GM21576 (cell line): ENCODE results near the gene ZC3H14.
"Not testable (repeated sequence)": the region's sequence is repeated elsewhere in the genome, so short reads cannot be mapped to it uniquely, and the experiment has no call there.

Experiments used
- ATAC-seq: cut with Tn5 transposase; IDR thresholded peaks from one replicate; pipeline ENCODE4 v1.9.1; 2021; ENCODE audit warnings: mild to moderate bottlenecking, moderate library complexity; ENCODE audit not compliant: unreplicated experiment

Gene ZC3H14

GRCh38 chr14:88562831-88563686 is at the start of gene ZC3H14:
ZC3H14 (plus strand) TSS chr14:88563037; CDS start chr14:88563134, 97 bp downstream.
- ATAC-seq: peak; percentile 95

GRCh38 chr14:88515499-88516221 is 47.2 kb upstream of the ZC3H14 start:
- no peak for ATAC-seq

GRCh38 chr14:88516861-88517357 is 45.9 kb upstream of the ZC3H14 start:
- ATAC-seq: no peak

GRCh38 chr14:88518592-88519512 is 44.0 kb upstream of the ZC3H14 start:
- no peak for ATAC-seq

GRCh38 chr14:88519907-88520306 is 42.9 kb upstream of the ZC3H14 start:
- ATAC-seq: no peak

- ATAC-seq: no peak
Measured at GRCh38 chr14:88521818-88522217, 41.0 kb upstream of the ZC3H14 start.

- ATAC-seq: no peak
Measured at GRCh38 chr14:88522393-88522792, 40.4 kb upstream of the ZC3H14 start.

- not testable (repeated sequence) for ATAC-seq
Measured at GRCh38 chr14:88529889-88530288, 32.9 kb upstream of the ZC3H14 start.

- no peak for ATAC-seq
Measured at GRCh38 chr14:88533064-88533602, 29.7 kb upstream of the ZC3H14 start.

GRCh38 chr14:88535149-88535548 is 27.7 kb upstream of the ZC3H14 start:
- ATAC-seq: no peak

GRCh38 chr14:88535813-88536212 is 27.0 kb upstream of the ZC3H14 start:
- no peak for ATAC-seq

- no peak for ATAC-seq
Measured at GRCh38 chr14:88541324-88541723, 21.5 kb upstream of the ZC3H14 start.

GRCh38 chr14:88542857-88543795 is 19.7 kb upstream of the ZC3H14 start:
- ATAC-seq: no peak

- ATAC-seq: no peak
Measured at GRCh38 chr14:88545256-88545655, 17.6 kb upstream of the ZC3H14 start.

GRCh38 chr14:88546621-88547385 is 16.0 kb upstream of the ZC3H14 start:
- no peak for ATAC-seq

GRCh38 chr14:88547386-88547780 is 15.5 kb upstream of the ZC3H14 start:
- ATAC-seq: no peak

- ATAC-seq: no peak
Measured at GRCh38 chr14:88550078-88550477, 12.8 kb upstream of the ZC3H14 start.

GRCh38 chr14:88551094-88551870 is 11.6 kb upstream of the ZC3H14 start:
- ATAC-seq: no peak
